Neuron (in vitro differentiated cells): Measurements from ENCODE around the gene PARN.

ENCODE experiments used
- H2AFZ ChIP-seq: one replicate; pipeline ENCODE4 v1.6.1; 2013; ENCODE audit warnings: low read depth, mild to moderate bottlenecking, inconsistent platforms, low read length, moderate library complexity
- H3K27me3 ChIP-seq: one replicate; pipeline ENCODE4 v1.6.1; 2013; ENCODE audit warnings: low read length; ENCODE audit not compliant: insufficient read depth
- H3K36me3 ChIP-seq: one replicate; pipeline ENCODE4 v1.6.1; 2013; ENCODE audit warnings: low read length; ENCODE audit not compliant: insufficient read depth
- H3K4me1 ChIP-seq: one replicate; pipeline ENCODE4 v1.6.1; 2013; ENCODE audit warnings: low read length; ENCODE audit not compliant: insufficient read depth
- H3K4me3 ChIP-seq: 2 replicates; pipeline ENCODE4 v1.5.1; 2013; ENCODE audit warnings: mild to moderate bottlenecking, low read length, moderate library complexity
- H3K9me3 ChIP-seq: one replicate; pipeline ENCODE4 v1.6.1; 2013; ENCODE audit warnings: low read length

The PARN gene

GRCh38 chr16:14629919-14630619 is at the start of gene PARN:
Gene PARN (minus strand): TSS chr16:14630260. CDS start chr16:14630125, 135 bp downstream.
- Histone ChIP-seq H3K4me3 (peak within 1 kb of the TSS; percentile 94), H3K36me3 (peaks cover 27% of the 10 kb centered on the region), H3K4me1 (peaks cover 26% of the 10 kb centered on the region), H3K27me3 (no peaks in the 10 kb centered on the region), H3K9me3 (no peaks in the 10 kb centered on the region), H2AFZ (peak within 1 kb of the TSS; percentile 11)

- no peaks in the 10 kb centered on the region for H3K36me3 ChIP-seq
- no peak overlapping the region for H3K4me3 ChIP-seq
- no peaks in the 10 kb centered on the region for H3K9me3 ChIP-seq
- no peak overlapping the region for H2AFZ ChIP-seq
- no peaks in the 10 kb centered on the region for H3K27me3 ChIP-seq
- no peaks in the 10 kb centered on the region for H3K4me1 ChIP-seq
Observed at GRCh38 chr16:14678748-14679497, 48.9 kb upstream of the PARN start.

- no peaks in the 10 kb centered on the region for H3K27me3 ChIP-seq
- H3K36me3 ChIP-seq = no peaks in the 10 kb centered on the region
- no peaks in the 10 kb centered on the region for H3K9me3 ChIP-seq
- H2AFZ ChIP-seq = no peak overlapping the region
- no peak overlapping the region for H3K4me3 ChIP-seq
- H3K4me1 ChIP-seq = no peaks in the 10 kb centered on the region
Observed at GRCh38 chr16:14677627-14678026, 47.6 kb upstream of the PARN start.

- Histone ChIP-seq H3K36me3 (no peaks in the 10 kb centered on the region), H3K4me1 (no peaks in the 10 kb centered on the region), H3K27me3 (no peaks in the 10 kb centered on the region), H2AFZ (no peak overlapping the region), H3K9me3 (no peaks in the 10 kb centered on the region), H3K4me3 (no peak overlapping the region)
Observed at GRCh38 chr16:14676633-14677032, 46.6 kb upstream of the PARN start.

GRCh38 chr16:14672403-14672971 is 42.4 kb upstream of the PARN start:
- Histone ChIP-seq H2AFZ (no peak overlapping the region), H3K4me1 (no peaks in the 10 kb centered on the region), H3K4me3 (no peak overlapping the region), H3K9me3 (no peaks in the 10 kb centered on the region), H3K36me3 (peaks cover 18% of the 10 kb centered on the region), H3K27me3 (no peaks in the 10 kb centered on the region)

GRCh38 chr16:14669776-14670175 is 39.7 kb upstream of the PARN start:
- Histone ChIP-seq H3K9me3 (no peaks in the 10 kb centered on the region), H3K27me3 (no peaks in the 10 kb centered on the region), H3K36me3 (peaks cover 44% of the 10 kb centered on the region), H2AFZ (no peak overlapping the region), H3K4me3 (no peak overlapping the region), H3K4me1 (no peaks in the 10 kb centered on the region)

GRCh38 chr16:14668556-14669223 is 38.6 kb upstream of the PARN start:
- Histone ChIP-seq H3K4me3 (no peak overlapping the region), H2AFZ (no peak overlapping the region), H3K9me3 (no peaks in the 10 kb centered on the region), H3K4me1 (no peaks in the 10 kb centered on the region), H3K36me3 (peaks cover 54% of the 10 kb centered on the region), H3K27me3 (no peaks in the 10 kb centered on the region)

GRCh38 chr16:14667347-14668266 is 37.5 kb upstream of the PARN start:
- Histone ChIP-seq H2AFZ (no peak overlapping the region), H3K27me3 (no peaks in the 10 kb centered on the region), H3K4me1 (no peaks in the 10 kb centered on the region), H3K4me3 (no peak overlapping the region), H3K36me3 (peaks cover 60% of the 10 kb centered on the region), H3K9me3 (no peaks in the 10 kb centered on the region)

- peaks cover 59% of the 10 kb centered on the region for H3K36me3 ChIP-seq
- no peaks in the 10 kb centered on the region for H3K27me3 ChIP-seq
- no peaks in the 10 kb centered on the region for H3K4me1 ChIP-seq
- no peak overlapping the region for H3K4me3 ChIP-seq
- H3K9me3 ChIP-seq = no peaks in the 10 kb centered on the region
- no peak overlapping the region for H2AFZ ChIP-seq
Observed at GRCh38 chr16:14658063-14658462, 28.0 kb upstream of the PARN start.

GRCh38 chr16:14652726-14653125 is 22.7 kb upstream of the PARN start:
- H3K4me3 ChIP-seq = no peak overlapping the region
- no peaks in the 10 kb centered on the region for H3K9me3 ChIP-seq
- no peaks in the 10 kb centered on the region for H3K4me1 ChIP-seq
- no peaks in the 10 kb centered on the region for H3K27me3 ChIP-seq
- peaks cover 70% of the 10 kb centered on the region for H3K36me3 ChIP-seq
- H2AFZ ChIP-seq = no peak overlapping the region

GRCh38 chr16:14650629-14651028 is 20.6 kb upstream of the PARN start:
- Histone ChIP-seq H3K4me3 (no peak overlapping the region), H3K36me3 (peaks cover 71% of the 10 kb centered on the region), H3K27me3 (no peaks in the 10 kb centered on the region), H3K4me1 (no peaks in the 10 kb centered on the region), H3K9me3 (no peaks in the 10 kb centered on the region), H2AFZ (no peak overlapping the region)

GRCh38 chr16:14649816-14650215 is 19.8 kb upstream of the PARN start:
- no peaks in the 10 kb centered on the region for H3K9me3 ChIP-seq
- no peak overlapping the region for H2AFZ ChIP-seq
- H3K36me3 ChIP-seq = peaks cover 72% of the 10 kb centered on the region
- H3K4me1 ChIP-seq = no peaks in the 10 kb centered on the region
- H3K27me3 ChIP-seq = no peaks in the 10 kb centered on the region
- H3K4me3 ChIP-seq = no peak overlapping the region
